ENCODE data around the gene PLGRKT.

Gene PLGRKT

DNA sequence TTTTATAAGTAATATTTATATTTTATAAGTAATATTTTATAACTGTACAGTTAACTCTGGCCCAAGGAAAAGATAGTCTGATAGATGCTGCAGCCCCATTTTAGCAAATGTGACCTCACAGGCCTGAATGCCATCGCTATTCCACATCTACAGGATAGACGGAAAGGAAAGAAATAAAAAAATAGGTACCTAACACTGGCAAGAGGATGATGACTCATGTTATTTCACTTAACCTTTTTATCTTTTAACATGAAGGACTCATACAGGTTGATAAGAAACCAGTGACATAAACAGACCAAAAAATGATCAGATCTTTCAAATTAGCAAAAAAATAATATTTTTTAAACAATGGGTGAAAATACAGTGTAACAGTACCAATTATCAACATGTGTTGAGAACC lies 15.3 kb upstream of the PLGRKT start:
- Histone ChIP-seq H3K4me1 (ENCODE audit: control insufficient read depth in 2 of 2, insufficient read depth in 2 of 2, low read length in 2 of 2) (peaks cover 3 to 10% of the 10 kb centered on the region in 2 donors), H3K36me3 (ENCODE audit: control insufficient read depth in 2 of 2, insufficient read depth in 2 of 2, low read length in 2 of 2) (no peaks in the 10 kb centered on the region), H3K27ac (ENCODE audit: low read depth in 2 of 2, low read length in 2 of 2) (no peak overlapping the region), H3K9ac (ENCODE audit: low read depth in 1 of 2, low read length in 2 of 2) (no peak overlapping the region), H3K9me3 (ENCODE audit: control insufficient read depth in 2 of 2, low read length in 2 of 2) (no peaks in the 10 kb centered on the region), H3K27me3 (ENCODE audit: control insufficient read depth in 2 of 2, insufficient read depth in 2 of 2, low read length in 2 of 2) (no peaks in the 10 kb centered on the region), H3K4me3 (ENCODE audit: low read length in 2 of 2) (no peak overlapping the region)

DNA sequence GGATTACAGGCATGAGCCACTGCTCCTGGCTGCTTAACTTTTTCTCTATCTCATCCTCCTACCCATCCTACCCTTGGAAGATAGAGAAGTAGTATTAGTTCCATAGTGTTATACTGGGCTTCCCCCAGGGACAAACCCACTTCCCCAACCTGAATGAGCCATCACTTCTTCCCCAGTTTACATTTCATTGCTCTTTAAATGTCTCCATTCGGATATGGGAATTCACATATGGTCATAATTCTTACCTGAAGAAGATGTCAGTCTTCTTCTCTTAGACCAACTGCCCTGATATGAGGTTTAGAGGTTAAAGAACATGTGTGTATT lies 14.5 kb upstream of the PLGRKT start:
- H3K9ac ChIP-seq (ENCODE audit: low read depth in 1 of 2, low read length in 2 of 2), result no peak overlapping the region
- H3K36me3 ChIP-seq (ENCODE audit: control insufficient read depth in 2 of 2, insufficient read depth in 2 of 2, low read length in 2 of 2), result no peaks in the 10 kb centered on the region
- H3K27me3 ChIP-seq (ENCODE audit: control insufficient read depth in 2 of 2, insufficient read depth in 2 of 2, low read length in 2 of 2), result no peaks in the 10 kb centered on the region
- peaks cover 3 to 10% of the 10 kb centered on the region in 2 donors for H3K4me1 ChIP-seq (ENCODE audit: control insufficient read depth in 2 of 2, insufficient read depth in 2 of 2, low read length in 2 of 2)
- H3K27ac ChIP-seq (ENCODE audit: low read depth in 2 of 2, low read length in 2 of 2), result no peak overlapping the region
- no peaks in the 10 kb centered on the region for H3K9me3 ChIP-seq (ENCODE audit: control insufficient read depth in 2 of 2, low read length in 2 of 2)
- no peak overlapping the region for H3K4me3 ChIP-seq (ENCODE audit: low read length in 2 of 2)

DNA sequence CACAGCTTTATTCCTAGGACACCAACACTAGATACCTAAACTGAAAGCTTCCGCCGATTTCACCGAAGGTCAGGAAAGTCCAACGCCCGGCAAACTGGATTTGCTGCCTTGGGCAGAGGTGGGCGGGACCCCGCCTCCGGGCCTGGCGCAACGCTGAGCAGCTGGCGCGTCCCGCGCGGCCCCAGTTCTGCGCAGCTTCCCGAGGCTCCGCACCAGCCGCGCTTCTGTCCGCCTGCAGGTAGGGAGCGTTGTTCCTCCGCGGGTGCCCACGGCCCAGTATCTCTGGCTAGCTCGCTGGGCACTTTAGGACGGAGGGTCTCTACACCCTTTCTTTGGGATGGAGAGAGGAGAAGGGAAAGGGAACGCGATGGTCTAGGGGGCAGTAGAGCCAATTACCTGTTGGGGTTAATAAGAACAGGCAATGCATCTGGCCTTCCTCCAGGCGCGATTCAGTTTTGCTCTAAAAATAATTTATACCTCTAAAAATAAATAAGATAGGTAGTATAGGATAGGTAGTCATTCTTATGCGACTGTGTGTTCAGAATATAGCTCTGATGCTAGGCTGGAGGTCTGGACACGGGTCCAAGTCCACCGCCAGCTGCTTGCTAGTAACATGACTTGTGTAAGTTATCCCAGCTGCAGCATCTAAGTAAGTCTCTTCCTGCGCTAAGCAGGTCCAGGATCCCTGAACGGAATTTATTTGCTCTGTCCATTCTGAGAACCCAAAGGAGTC lies 12.8 kb upstream of the PLGRKT start, which contains the start of gene CD274:
Gene CD274 (plus strand): TSS at position 184 of the 733 bp plus-strand sequence. CDS start 5,572 bp downstream, outside the sequence.
- H3K9me3 ChIP-seq (ENCODE audit: control insufficient read depth in 2 of 2, low read length in 2 of 2), result no peaks in the 10 kb centered on the region
- peak within 1 kb of the TSS; percentile 74 to 90 for H3K4me3 ChIP-seq (ENCODE audit: low read length in 2 of 2)
- H3K9ac ChIP-seq (ENCODE audit: low read depth in 1 of 2, low read length in 2 of 2), result peak within 1 kb of the TSS; percentile 81 to 82
- peak within 1 kb of the TSS; percentile 86 to 91 for H3K27ac ChIP-seq (ENCODE audit: low read depth in 2 of 2, low read length in 2 of 2)
- no peaks in the 10 kb centered on the region for H3K27me3 ChIP-seq (ENCODE audit: control insufficient read depth in 2 of 2, insufficient read depth in 2 of 2, low read length in 2 of 2)
- H3K36me3 ChIP-seq (ENCODE audit: control insufficient read depth in 2 of 2, insufficient read depth in 2 of 2, low read length in 2 of 2), result no peaks in the 10 kb centered on the region
- H3K4me1 ChIP-seq (ENCODE audit: control insufficient read depth in 2 of 2, insufficient read depth in 2 of 2, low read length in 2 of 2), result peaks cover 3 to 10% of the 10 kb centered on the region in 2 donors

DNA sequence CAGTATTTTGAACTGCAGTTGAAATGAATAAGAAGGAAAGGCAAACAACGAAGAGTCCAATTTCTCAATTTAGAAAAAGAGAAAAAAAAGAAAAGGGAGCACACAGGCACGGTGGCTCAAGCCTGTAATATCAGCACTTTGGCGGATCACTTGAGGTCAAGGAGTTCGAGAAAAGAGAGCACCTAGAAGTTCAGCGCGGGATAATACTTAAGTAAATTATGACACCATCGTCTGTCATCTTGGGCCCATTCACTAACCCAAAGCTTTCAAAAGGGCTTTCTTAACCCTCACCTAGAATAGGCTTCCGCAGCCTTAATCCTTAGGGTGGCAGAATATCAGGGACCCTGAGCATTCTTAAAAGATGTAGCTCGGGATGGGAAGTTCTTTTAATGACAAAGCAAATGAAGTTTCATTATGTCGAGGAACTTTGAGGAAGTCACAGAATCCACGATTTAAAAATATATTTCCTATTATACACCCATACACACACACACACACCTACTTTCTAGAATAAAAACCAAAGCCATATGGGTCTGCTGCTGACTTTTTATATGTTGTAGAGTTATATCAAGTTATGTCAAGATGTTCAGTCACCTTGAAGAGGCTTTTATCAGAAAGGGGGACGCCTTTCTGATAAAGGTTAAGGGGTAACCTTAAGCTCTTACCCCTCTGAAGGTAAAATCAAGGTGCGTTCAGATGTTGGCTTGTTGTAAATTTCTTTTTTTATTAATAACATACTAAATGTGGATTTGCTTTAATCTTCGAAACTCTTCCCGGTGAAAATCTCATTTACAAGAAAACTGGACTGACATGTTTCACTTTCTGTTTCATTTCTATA lies 12.0 kb upstream of the PLGRKT start:
- Histone ChIP-seq H3K27me3 (ENCODE audit: control insufficient read depth in 2 of 2, insufficient read depth in 2 of 2, low read length in 2 of 2) (no peaks in the 10 kb centered on the region), H3K27ac (ENCODE audit: low read depth in 2 of 2, low read length in 2 of 2) (peak overlapping the region; percentile 86 to 91), H3K9me3 (ENCODE audit: control insufficient read depth in 2 of 2, low read length in 2 of 2) (no peaks in the 10 kb centered on the region), H3K4me1 (ENCODE audit: control insufficient read depth in 2 of 2, insufficient read depth in 2 of 2, low read length in 2 of 2) (peaks cover 3 to 10% of the 10 kb centered on the region in 2 donors), H3K4me3 (ENCODE audit: low read length in 2 of 2) (peak overlapping the region; percentile 74 to 90), H3K36me3 (ENCODE audit: control insufficient read depth in 2 of 2, insufficient read depth in 2 of 2, low read length in 2 of 2) (no peaks in the 10 kb centered on the region), H3K9ac (ENCODE audit: low read depth in 1 of 2, low read length in 2 of 2) (peak overlapping the region; percentile 81 to 82)

DNA sequence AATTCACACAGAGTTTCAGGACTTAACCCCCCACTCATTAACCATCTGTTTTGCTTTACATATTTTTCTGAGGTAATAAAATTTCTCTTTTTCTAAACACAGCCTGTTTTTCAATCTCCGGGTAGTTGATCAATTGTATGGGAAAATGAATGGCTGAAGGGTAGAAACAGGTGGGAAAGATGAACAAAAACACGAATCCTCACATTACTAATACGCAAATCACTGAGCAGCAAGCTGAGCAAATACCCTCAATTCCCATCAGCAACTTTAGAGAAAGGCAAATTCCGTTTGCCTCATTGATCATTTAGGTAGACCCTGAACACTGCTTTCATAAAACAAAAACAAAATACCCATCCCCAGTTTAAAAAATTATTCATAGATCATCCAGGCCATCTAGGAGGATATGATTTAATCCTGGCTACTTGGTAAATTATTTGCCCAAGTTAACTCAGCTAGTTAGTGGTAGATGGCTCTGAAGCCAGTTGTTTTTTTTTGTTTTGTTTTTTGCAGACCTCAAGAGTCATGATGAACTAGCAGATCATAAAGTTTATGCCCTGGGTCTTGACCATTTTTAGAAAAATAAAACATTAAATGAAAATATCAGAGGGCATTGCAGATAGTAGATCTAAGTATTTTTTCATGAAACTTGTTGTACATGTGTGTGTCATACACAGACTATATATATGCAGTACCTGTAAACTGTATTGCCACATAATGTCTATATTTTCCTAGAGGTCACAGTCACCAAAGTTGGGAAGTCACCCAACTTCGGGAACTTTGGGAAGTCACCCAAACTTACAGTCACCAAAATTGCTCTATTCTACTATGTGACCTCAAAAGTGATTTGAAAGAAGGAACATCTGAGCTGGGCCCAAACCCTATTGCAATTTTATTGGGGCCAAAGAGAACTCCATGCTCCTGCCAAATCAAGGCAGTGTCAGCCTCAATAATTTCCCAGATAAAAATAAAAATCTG lies 11.0 kb upstream of the PLGRKT start:
- H3K36me3 ChIP-seq (ENCODE audit: control insufficient read depth in 2 of 2, insufficient read depth in 2 of 2, low read length in 2 of 2), result no peaks in the 10 kb centered on the region

DNA sequence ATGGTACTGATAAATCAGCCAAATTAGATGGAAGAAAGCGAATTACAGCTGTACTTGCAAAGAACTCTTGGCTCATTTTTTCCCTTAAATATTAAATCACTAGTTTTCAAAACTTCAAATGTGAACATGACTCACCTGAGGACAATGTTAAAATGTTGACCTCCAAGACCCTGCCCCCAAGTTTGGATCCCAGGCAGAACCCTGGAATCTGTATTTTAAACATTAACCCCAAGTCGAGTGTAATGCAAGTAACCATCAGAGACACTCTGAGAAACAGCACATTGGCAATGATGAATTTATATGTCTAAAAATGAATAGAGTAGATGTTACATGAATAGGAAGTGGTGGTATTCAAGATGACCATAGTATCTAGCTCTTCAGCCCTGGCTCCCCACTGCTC lies 10.3 kb upstream of the PLGRKT start:
- H3K4me1 ChIP-seq (ENCODE audit: control insufficient read depth in 2 of 2, insufficient read depth in 2 of 2, low read length in 2 of 2), result peaks cover 3 to 10% of the 10 kb centered on the region in 2 donors

More for the DNA sequence above, 11.0 kb upstream of the PLGRKT start:
- peak overlapping the region in 1 of 2 donors; percentile 91 for H3K27ac ChIP-seq (ENCODE audit: low read depth in 2 of 2, low read length in 2 of 2)
- H3K9me3 ChIP-seq (ENCODE audit: control insufficient read depth in 2 of 2, low read length in 2 of 2), result no peaks in the 10 kb centered on the region
- peaks cover 3 to 10% of the 10 kb centered on the region in 2 donors for H3K4me1 ChIP-seq (ENCODE audit: control insufficient read depth in 2 of 2, insufficient read depth in 2 of 2, low read length in 2 of 2)
- no peak overlapping the region for H3K9ac ChIP-seq (ENCODE audit: low read depth in 1 of 2, low read length in 2 of 2)
- no peak overlapping the region for H3K4me3 ChIP-seq (ENCODE audit: low read length in 2 of 2)
- no peaks in the 10 kb centered on the region for H3K27me3 ChIP-seq (ENCODE audit: control insufficient read depth in 2 of 2, insufficient read depth in 2 of 2, low read length in 2 of 2)

DNA sequence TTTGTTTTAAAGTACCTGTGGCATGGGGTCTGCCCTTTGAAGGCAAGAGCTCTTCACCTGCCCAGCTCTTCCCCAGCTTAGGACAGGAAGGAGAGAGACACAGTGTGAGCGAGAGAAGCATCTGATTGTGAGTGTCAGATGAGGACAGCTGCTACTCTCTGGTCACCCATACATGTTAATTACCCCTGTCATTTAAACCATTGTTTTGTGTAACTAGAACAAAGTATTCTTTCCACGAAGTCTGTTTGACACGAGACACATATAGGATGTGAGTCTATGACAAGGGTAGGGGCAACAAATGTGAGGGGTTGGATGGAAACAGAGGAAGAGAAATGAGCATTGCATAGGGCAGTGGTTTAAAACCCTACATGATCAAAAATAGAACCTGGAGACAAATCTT lies 9.6 kb upstream of the PLGRKT start:
- H3K9me3 ChIP-seq (ENCODE audit: control insufficient read depth in 2 of 2, low read length in 2 of 2), result no peaks in the 10 kb centered on the region
- H3K36me3 ChIP-seq (ENCODE audit: control insufficient read depth in 2 of 2, insufficient read depth in 2 of 2, low read length in 2 of 2), result no peaks in the 10 kb centered on the region
- H3K9ac ChIP-seq (ENCODE audit: low read depth in 1 of 2, low read length in 2 of 2), result no peak overlapping the region
- no peak overlapping the region for H3K27ac ChIP-seq (ENCODE audit: low read depth in 2 of 2, low read length in 2 of 2)
- H3K4me3 ChIP-seq (ENCODE audit: low read length in 2 of 2), result no peak overlapping the region
- peaks cover 3 to 10% of the 10 kb centered on the region in 2 donors for H3K4me1 ChIP-seq (ENCODE audit: control insufficient read depth in 2 of 2, insufficient read depth in 2 of 2, low read length in 2 of 2)
- H3K27me3 ChIP-seq (ENCODE audit: control insufficient read depth in 2 of 2, insufficient read depth in 2 of 2, low read length in 2 of 2), result no peaks in the 10 kb centered on the region

More for the DNA sequence above, 10.3 kb upstream of the PLGRKT start:
- no peaks in the 10 kb centered on the region for H3K9me3 ChIP-seq (ENCODE audit: control insufficient read depth in 2 of 2, low read length in 2 of 2)
- no peak overlapping the region for H3K4me3 ChIP-seq (ENCODE audit: low read length in 2 of 2)
- H3K36me3 ChIP-seq (ENCODE audit: control insufficient read depth in 2 of 2, insufficient read depth in 2 of 2, low read length in 2 of 2), result no peaks in the 10 kb centered on the region
- no peaks in the 10 kb centered on the region for H3K27me3 ChIP-seq (ENCODE audit: control insufficient read depth in 2 of 2, insufficient read depth in 2 of 2, low read length in 2 of 2)
- H3K27ac ChIP-seq (ENCODE audit: low read depth in 2 of 2, low read length in 2 of 2), result no peak overlapping the region
- H3K9ac ChIP-seq (ENCODE audit: low read depth in 1 of 2, low read length in 2 of 2), result no peak overlapping the region

DNA sequence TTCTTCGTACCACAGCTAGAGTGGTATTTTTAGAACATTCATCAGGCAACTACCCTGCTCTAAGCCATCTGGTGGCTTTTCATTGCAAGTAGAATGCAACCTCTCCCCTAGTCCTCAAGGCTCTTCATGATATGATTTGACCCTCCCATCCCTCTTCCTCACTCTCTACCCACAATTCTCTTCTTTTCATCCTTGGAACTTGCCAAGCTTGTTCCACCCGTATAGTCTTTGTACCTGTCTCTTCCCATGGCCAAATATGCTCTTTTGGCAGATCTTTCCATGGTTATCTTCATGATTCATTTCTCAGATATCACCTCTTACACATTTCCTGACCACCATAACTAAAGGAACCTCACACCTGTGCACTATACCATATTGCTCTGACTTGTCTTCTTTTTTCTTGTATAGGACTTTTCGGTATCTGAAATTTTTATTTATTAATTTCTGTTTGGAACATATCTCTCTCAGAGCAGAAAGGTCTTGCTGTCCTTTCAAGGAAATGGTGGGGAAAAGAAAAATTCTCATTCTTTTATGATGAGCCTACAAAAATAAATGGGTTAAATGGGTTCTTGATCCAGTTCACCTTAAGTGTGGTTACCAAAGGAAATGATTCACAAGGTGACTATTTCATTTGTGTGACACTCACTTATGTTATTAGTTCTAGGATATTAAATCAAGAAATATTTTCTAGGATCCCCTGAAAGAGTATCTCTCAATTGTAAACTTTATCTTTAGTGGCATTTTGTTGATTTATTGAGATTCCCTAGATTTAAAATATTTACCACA lies 8.9 kb upstream of the PLGRKT start:
- Histone ChIP-seq H3K27ac (ENCODE audit: low read depth in 2 of 2, low read length in 2 of 2) (no peak overlapping the region), H3K27me3 (ENCODE audit: control insufficient read depth in 2 of 2, insufficient read depth in 2 of 2, low read length in 2 of 2) (no peaks in the 10 kb centered on the region), H3K36me3 (ENCODE audit: control insufficient read depth in 2 of 2, insufficient read depth in 2 of 2, low read length in 2 of 2) (no peaks in the 10 kb centered on the region), H3K4me3 (ENCODE audit: low read length in 2 of 2) (no peak overlapping the region), H3K9ac (ENCODE audit: low read depth in 1 of 2, low read length in 2 of 2) (no peak overlapping the region), H3K4me1 (ENCODE audit: control insufficient read depth in 2 of 2, insufficient read depth in 2 of 2, low read length in 2 of 2) (peaks cover 3 to 10% of the 10 kb centered on the region in 2 donors), H3K9me3 (ENCODE audit: control insufficient read depth in 2 of 2, low read length in 2 of 2) (no peaks in the 10 kb centered on the region)

DNA sequence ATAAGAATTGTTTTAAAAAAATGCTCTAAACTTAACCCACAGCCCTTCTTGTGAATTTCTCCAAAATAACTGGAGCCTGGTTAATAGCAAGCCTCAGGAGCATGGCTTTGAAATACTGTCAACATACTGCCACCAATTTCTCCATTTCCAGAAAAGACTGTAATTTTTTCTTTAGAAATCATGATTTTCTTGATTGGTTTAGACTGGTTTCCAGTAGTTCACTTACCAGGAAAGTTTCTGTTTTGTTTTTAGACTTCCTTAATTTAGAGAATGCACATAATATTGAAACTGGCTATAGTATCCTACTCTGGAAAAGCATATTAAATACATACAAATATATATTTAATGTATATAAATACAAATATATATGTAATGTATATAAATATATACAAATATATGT lies 8.2 kb upstream of the PLGRKT start:
- Histone ChIP-seq H3K4me3 (ENCODE audit: low read length in 2 of 2) (no peak overlapping the region), H3K9ac (ENCODE audit: low read depth in 1 of 2, low read length in 2 of 2) (no peak overlapping the region), H3K27ac (ENCODE audit: low read depth in 2 of 2, low read length in 2 of 2) (no peak overlapping the region), H3K4me1 (ENCODE audit: control insufficient read depth in 2 of 2, insufficient read depth in 2 of 2, low read length in 2 of 2) (peaks cover 0 to 10% of the 10 kb centered on the region in 2 donors), H3K27me3 (ENCODE audit: control insufficient read depth in 2 of 2, insufficient read depth in 2 of 2, low read length in 2 of 2) (no peaks in the 10 kb centered on the region), H3K36me3 (ENCODE audit: control insufficient read depth in 2 of 2, insufficient read depth in 2 of 2, low read length in 2 of 2) (no peaks in the 10 kb centered on the region), H3K9me3 (ENCODE audit: control insufficient read depth in 2 of 2, low read length in 2 of 2) (no peaks in the 10 kb centered on the region)
